Parathyroid adenoma (tissue), 2 donors: ENCODE results near the gene RPRD1A.
A peak's percentile ranks its signal among the peaks of the same experiment; 100 is the strongest.

Source experiments
- H2AFZ ChIP-seq: fragments of 300-600 bp; sonication (generic); one replicate; pipeline ENCODE4 v1.7.0; 2017; ENCODE audit warnings: antibody characterized with exemption, mild to moderate bottlenecking
- H3K27ac ChIP-seq: fragments of 300-600 bp; sonication (generic); one replicate; pipeline ENCODE4 v1.7.0; 2017
- H3K27me3 ChIP-seq: fragments of 300-600 bp; sonication (generic); one replicate; pipeline ENCODE4 v1.7.0; 2017; ENCODE audit warnings: low read length; ENCODE audit not compliant: control insufficient read depth, insufficient read depth
- H3K36me3 ChIP-seq: fragments of 300-600 bp; sonication (generic); one replicate; pipeline ENCODE4 v1.7.0; 2017; ENCODE audit warnings: low read length; ENCODE audit not compliant: control insufficient read depth, insufficient read depth
- H3K4me1 ChIP-seq: fragments of 300-600 bp; sonication (generic); one replicate; pipeline ENCODE4 v1.7.0; 2017; ENCODE audit warnings: control low read depth
- H3K4me2 ChIP-seq: fragments of 300-600 bp; sonication (generic); one replicate; pipeline ENCODE4 v1.7.0; 2017; ENCODE audit warnings: low read length
- H3K4me3 ChIP-seq: fragments of 300-600 bp; sonication (generic); one replicate; pipeline ENCODE4 v1.7.0; 2017; ENCODE audit warnings: low read depth, low read length
- H3K79me2 ChIP-seq: fragments of 300-600 bp; sonication (generic); one replicate; pipeline ENCODE4 v1.7.0; 2017; ENCODE audit warnings: control low read depth
- H3K9ac ChIP-seq: fragments of 300-600 bp; sonication (generic); one replicate; pipeline ENCODE4 v1.7.0; 2017; ENCODE audit warnings: mild to moderate bottlenecking
- H3K9me3 ChIP-seq: fragments of 300-600 bp; sonication (generic); one replicate; pipeline ENCODE4 v1.7.0; 2017; ENCODE audit warnings: low read length; ENCODE audit not compliant: control insufficient read depth
- TF ChIP-seq, protein P1 (sequence below): fragments of 300-600 bp; sonication (generic); IDR thresholded peaks from one replicate; pipeline ENCODE4 v1.7.0; 2017; ENCODE audit warnings: antibody characterized with exemption, mild to moderate bottlenecking
- donor health status: primary hyperparathyroidism.

Gene RPRD1A

DNA sequence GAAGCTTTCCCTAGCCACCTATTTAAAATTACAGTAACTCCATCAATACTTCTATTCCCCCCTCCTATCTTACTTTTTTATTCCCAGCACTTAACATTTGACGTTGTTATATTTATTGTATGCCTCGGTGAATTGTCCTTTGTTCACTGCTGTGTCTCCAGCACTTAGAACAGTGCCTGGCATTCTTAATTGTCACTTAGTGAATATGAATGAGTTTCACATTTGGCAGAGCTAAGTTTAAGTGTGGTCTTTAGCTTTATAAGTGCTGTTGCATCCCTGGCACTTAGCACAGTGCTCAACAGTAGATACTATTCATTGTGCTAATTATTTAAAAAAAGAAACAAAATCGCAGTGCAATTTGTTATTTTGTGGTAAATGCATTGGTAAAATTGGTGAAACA, 93.2 kb downstream of the RPRD1A start:
- Histone ChIP-seq H3K4me3 (no peak overlapping the region), H3K36me3 (no peaks in the 10 kb centered on the region), H3K4me1 (peaks cover 15% of the 10 kb centered on the region), H3K27me3 (no peaks in the 10 kb centered on the region), H3K9ac (no peak overlapping the region), H3K27ac (no peak overlapping the region), H2AFZ (no peak overlapping the region), H3K79me2 (peaks cover 3% of the 10 kb centered on the region), H3K4me2 (no peak overlapping the region), H3K9me3 (no peaks in the 10 kb centered on the region)
- TF ChIP-seq, protein P1, sequence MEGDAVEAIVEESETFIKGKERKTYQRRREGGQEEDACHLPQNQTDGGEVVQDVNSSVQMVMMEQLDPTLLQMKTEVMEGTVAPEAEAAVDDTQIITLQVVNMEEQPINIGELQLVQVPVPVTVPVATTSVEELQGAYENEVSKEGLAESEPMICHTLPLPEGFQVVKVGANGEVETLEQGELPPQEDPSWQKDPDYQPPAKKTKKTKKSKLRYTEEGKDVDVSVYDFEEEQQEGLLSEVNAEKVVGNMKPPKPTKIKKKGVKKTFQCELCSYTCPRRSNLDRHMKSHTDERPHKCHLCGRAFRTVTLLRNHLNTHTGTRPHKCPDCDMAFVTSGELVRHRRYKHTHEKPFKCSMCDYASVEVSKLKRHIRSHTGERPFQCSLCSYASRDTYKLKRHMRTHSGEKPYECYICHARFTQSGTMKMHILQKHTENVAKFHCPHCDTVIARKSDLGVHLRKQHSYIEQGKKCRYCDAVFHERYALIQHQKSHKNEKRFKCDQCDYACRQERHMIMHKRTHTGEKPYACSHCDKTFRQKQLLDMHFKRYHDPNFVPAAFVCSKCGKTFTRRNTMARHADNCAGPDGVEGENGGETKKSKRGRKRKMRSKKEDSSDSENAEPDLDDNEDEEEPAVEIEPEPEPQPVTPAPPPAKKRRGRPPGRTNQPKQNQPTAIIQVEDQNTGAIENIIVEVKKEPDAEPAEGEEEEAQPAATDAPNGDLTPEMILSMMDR, result no peak

DNA sequence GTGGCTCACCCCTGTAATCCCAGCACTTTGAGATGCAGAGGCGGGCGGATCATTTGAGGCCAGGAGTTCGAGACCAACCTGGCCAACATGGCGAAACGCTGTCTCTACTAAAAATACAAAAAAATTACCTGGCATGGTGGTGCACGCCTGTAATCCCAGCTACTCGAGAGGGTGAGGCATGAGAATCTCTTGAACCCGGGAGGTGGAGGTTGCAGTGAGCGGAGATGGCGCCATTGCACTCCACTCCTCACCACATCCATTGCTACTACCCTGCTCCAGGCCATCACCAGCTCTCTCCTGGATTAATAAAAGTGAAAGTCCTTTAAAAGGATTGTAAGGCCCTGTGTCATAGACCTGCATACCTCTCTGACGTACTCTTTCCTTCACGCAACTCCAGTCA, 93.7 kb downstream of the RPRD1A start:
- TF ChIP-seq, protein P1, result no peak
- Histone ChIP-seq H3K4me3 (peak overlapping the region; percentile 98), H3K4me1 (peaks cover 15% of the 10 kb centered on the region), H2AFZ (no peak overlapping the region), H3K36me3 (no peaks in the 10 kb centered on the region), H3K9me3 (no peaks in the 10 kb centered on the region), H3K4me2 (peak overlapping the region; percentile 91), H3K27me3 (no peaks in the 10 kb centered on the region), H3K79me2 (peaks cover 3% of the 10 kb centered on the region), H3K9ac (no peak overlapping the region), H3K27ac (no peak overlapping the region)

DNA sequence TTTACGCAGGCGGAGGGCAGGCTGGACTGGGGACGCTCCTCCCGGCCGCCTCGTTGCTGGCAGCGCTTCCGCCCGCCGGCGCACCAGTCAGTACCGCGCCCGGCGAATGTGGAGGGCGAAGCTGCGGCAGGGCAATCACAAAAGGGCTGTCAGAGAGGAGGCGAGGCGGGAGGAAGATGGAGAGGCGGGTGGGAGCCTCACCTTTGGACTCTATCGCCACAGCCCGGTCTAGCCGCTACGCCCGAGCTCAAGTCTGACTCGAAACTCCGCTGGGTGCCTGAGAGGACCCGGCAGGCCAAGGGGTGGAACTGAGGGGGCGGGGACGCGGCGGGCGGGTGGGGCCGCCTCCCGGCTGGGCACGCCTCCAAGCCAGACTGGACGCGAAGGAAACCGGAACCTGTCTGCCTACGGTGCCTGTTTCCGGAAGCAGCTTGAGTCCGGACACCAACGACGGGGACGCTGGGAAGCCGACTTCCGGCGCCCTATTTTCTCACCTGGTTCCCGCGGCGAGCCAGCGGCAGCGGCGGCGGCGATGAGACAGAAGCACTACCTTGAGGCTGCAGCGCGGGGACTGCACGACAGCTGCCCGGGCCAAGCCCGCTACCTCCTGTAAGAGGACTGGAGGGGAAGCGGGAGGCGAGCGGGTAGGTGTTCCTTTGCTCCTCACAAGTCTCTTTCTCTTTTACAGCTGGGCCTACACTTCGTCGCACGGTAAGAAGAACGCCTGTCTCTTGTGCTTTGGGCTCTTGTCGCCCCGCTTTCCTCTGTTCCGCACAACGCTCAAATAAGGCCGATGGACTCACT, 95.0 kb downstream of the RPRD1A start, which contains the start of gene RMP24:
Gene RMP24, plus strand, starts transcription at position 483 of the 804 bp plus-strand sequence.
- H3K9me3 ChIP-seq, result no peaks in the 10 kb centered on the region
- TF ChIP-seq, protein P1, result no peak

DNA sequence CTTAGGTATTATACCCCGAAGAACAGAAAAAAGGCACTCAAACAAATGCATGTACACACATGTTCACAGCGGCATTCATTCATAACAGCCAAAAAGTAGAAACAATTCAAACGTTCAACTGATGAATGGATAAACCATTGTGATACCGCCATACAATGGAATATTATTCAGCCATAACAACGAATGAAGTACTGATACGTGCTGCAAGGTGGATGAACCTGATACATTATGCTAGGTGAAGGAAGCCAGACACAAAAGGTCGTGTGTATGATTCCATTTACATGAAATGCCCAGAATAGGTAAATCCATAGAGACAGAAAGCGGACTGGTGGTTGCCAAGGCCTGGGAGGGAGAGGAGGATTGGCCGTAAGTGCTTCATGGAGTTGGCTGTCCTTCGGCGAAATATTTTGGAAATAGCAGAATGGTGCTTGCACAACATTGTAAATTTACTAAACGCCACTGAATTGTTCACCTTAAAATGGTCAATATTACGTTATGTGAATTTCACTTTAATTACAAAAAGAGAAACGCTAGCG, 95.6 kb downstream of the RPRD1A start:
- H3K36me3 ChIP-seq, result no peaks in the 10 kb centered on the region
- H3K9me3 ChIP-seq, result no peaks in the 10 kb centered on the region
- H3K4me2 ChIP-seq, result peak overlapping the region; percentile 66
- no peaks in the 10 kb centered on the region for H3K27me3 ChIP-seq
- peak overlapping the region; percentile 98 for H3K4me3 ChIP-seq
- H3K4me1 ChIP-seq, result peaks cover 15% of the 10 kb centered on the region
- H3K27ac ChIP-seq, result peak overlapping the region; percentile 91
- peak overlapping the region; percentile 98 for H2AFZ ChIP-seq
- H3K79me2 ChIP-seq, result peaks cover 3% of the 10 kb centered on the region
- TF ChIP-seq, protein P1, result no peak
- H3K9ac ChIP-seq, result peak overlapping the region; percentile 21

More for the DNA sequence above, 95.0 kb downstream of the RPRD1A start, which contains the start of gene RMP24:
- no peaks in the 10 kb centered on the region for H3K36me3 ChIP-seq
- H3K4me3 ChIP-seq, result peak within 1 kb of the TSS; percentile 98
- H3K27ac ChIP-seq, result peak within 1 kb of the TSS; percentile 91
- peak within 1 kb of the TSS; percentile 98 for H2AFZ ChIP-seq
- H3K4me1 ChIP-seq, result peaks cover 15% of the 10 kb centered on the region
- H3K27me3 ChIP-seq, result no peaks in the 10 kb centered on the region
- H3K79me2 ChIP-seq, result peaks cover 3% of the 10 kb centered on the region
- peak within 1 kb of the TSS; percentile 75 for H3K9ac ChIP-seq
- peak within 1 kb of the TSS; percentile 91 for H3K4me2 ChIP-seq
